ENCODE data around the gene MGAT5.

MGAT5 gene

DNA sequence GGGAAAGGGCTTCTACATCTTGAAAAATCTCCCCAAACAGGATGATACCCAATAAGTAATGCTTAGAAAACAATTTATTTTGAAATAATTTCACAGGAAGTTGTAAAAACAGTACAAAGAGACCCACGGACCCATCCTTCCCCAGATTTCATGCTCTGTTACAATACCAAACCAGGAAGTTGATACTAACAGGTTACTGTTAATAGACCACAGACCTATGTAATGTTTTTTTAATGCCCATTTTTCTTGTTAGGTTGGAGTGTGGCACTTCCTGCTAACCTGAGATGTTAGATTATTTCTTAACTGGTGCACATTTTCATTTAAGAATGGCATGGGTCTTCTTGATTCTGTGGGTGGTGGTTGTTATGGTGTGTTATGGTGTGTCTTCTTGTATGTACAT lies 21.4 kb upstream of the MGAT5 start:
- no peak for DNase-seq

DNA sequence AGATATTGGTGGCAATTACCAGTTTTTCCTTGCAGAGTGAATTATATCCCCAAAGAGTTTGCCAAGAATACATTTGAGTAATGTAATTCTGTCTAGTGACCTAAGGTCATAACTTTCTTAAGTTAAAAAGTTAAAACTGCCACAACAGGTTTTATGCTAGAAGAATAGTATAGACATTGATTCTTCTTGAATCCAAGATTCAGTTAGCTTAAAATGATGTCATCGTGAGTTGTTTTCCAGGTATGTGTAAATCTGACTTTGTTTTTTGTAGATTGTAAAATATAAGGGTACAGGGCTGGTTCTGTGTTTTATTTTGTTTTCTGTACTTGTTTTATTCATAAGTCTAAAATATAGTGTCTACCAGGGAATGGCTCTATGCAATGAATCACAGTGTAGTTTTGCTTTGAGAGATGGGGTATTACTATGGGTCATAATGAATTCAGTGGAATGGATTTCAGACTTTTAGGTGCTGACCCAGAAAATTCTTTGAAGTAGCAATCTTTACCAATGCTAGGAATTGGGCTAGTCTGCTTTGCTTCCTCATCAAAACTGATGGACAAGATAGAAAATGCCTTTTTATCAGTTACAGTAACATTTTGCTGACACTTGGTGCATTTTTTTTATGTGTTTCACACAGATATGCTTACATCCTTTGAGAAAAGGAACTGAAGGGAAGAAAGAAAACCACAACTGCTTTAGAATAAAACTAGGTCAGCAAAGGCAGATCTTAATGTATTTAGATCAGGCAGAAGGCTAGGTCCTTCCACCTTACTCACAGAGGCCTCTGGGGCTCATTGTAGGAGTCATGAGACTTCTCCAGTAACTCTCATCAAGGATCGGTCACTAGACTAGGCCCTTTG lies 20.8 kb upstream of the MGAT5 start:
- no peak for DNase-seq

DNA sequence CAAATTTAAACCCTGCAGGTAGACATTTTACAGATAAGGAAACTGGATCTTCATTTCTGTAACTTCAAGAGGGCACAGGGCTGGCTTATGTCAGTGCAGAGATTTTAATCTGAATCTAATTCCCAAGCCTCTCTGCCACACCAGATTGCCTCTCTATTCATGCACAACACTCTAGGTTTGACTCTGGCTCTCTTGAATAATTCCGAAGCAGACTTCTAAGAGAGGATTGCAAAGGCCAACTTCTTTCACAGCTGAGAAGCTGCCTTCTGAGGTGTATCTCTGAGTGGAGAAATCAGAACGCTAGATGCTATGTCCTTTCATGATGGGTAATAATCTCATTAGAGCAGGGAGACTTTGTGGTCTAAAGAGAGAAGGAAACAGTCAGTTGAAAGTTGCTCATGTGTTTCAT lies 20.1 kb upstream of the MGAT5 start:
- no peak for DNase-seq

DNA sequence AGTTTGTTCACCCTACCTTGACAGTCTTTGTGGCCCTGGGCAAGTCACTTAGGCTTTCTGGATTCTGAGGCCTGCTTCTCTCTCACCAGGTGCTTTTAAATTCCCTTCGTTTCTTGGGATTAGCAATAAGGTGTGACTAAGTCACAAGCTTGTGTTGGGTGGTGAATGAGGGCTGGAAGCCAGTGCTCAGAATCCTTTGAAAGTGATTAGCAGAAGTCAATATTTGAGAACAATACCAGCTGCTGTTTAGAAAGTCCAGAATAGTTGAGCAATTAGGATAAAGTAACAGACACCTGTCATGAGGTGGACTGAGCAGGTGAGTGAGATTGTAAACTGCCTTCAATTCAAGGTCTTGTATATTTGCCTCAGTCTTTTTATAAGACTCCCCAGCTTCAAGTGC lies 19.3 kb upstream of the MGAT5 start:
- DNase-seq = no peak

DNA sequence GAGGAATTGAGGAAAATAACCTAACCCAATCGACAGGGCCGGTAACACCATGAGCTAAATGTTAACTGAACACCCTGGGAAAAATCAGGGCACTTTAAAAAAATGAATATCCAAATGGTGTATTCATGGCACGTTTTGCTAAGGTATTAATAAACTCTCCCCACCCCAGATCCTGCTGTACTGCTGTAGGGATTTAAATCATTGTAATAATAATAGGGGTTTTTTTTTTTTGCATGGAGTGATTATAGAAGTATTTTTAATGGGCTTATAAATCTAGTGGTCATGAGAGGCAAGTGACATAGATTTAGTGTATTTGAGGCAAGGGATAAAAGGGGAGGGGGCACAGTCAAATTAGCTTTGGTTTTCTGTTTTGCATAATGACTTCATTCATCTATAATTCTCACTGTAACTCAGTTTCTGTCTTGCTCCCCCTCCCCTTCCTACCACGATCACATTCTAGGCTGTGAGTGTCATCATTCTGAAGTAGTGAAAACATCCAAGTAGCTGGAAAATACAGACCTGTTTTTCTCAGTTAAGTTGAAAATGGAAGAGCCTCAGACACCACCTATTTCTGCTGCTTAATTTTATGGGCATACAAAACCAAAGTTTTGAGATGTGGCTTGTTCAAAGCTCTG lies 18.2 kb upstream of the MGAT5 start:
- DNase-seq = no peak

DNA sequence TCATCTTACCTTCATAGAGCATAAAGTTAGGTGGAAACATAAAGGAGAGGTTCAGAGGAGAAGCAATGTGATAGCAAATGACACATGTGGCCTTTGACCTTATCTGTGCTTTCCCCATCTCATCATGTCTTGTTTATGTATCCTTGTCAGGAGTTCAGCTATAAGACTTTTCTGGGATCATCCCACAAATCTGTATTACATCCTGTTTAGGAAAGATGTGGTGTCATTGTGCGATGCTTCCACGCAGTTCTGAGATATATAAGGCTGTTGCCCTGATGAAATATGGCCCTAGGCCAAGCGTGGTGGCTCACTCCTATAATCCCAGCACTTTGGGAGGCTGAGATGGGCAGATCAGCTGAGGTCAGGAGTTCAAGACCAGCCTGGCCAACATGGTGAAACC lies 15.5 kb upstream of the MGAT5 start:
- DNase-seq = no peak

DNA sequence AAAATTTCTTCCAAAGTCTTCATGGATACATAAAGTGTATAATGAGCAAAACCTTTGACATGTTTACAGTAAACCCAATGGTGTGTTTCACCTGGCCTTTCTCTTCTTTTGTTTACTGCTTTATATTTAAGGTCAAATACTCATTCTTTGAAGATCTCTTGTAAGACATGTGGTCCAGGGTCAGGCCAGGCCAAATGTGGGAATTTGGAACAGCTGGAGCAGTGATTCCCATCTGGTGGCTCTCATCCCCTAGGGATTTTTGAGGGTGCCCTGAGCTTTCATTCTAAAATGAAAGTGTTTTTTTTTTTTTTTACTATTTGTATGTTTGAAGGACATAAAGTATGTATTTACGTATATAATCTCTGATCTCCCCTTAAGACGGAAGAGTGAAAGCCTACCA lies 13.8 kb upstream of the MGAT5 start:
- peak; percentile 58 for DNase-seq

DNA sequence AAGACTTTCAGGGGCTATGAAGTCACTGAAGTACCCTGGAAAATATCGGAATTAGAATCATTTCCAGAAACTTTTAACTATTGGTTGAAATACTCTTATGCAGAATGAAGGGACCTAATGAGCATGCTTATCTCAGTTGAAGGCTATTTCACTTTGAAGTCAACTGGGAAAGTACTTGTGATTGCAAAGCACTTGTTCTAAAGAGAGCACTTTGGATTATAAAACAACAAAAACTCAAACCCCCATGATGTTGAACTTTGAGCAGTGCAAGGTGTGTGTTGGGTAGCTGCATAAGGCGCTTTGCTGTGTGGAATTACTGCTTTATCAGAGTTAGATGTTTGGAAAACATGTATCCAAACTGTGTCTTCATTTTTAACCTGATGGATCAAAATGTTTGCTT lies 12.0 kb upstream of the MGAT5 start:
- no peak for DNase-seq

DNA sequence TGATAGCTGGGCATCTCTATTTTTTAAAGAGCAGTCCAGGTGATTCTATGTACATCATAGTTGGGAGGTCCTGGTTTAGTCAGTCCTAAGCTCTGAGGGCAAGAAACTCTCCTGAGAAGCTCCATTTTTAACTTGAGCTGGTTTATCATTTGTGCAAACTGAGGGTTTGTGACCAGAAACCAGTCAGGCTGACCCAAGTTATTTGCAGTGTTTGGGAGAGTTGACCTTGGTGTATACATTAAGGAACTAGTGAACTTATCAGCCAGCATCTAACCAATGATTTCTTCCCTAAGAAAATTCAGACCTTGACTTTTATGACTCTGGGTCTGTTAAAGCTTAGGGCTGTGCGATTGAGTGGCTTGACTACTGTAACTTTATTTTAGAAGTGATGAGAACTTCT lies 10.6 kb upstream of the MGAT5 start:
- DNase-seq = no peak

DNA sequence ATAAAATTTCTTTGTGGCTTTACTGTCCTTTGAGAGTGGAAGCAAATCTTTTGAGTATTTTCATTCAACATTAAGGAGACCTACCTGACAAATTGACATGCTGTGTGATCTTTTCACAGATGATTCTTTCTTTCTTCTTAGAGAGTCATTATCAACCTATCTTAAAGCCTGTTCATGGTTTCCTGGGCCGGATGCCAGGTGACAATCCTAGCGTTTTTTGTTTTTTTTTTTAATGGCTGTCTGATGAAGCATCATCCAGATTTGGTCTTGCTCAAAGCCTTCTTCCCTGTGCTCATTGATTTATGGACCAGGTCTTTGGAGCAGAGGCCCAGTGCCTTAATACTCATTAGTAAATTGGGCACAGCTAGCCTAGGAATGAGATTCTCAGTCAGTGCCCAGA lies 9.8 kb upstream of the MGAT5 start:
- no peak for DNase-seq

DNA sequence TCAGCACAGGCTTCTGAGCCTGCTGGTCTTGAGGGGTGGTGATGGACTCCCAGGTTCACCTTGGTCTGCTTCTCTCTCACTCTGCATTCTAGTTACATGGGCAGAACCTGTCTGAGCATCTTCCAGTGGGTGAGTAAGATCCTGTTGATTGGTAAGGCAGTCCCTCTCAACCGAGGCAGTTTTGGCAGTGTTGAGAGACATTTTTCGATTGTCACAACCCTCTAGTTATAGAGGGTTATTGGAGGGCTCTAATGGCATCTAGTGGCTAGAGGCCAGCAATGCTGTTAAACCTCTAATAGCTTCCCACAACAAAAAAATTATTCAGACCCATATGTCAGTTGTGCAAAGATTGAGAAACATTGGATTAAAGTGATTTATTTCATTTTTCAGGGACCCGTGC lies 9.3 kb upstream of the MGAT5 start:
- no peak for DNase-seq

DNA sequence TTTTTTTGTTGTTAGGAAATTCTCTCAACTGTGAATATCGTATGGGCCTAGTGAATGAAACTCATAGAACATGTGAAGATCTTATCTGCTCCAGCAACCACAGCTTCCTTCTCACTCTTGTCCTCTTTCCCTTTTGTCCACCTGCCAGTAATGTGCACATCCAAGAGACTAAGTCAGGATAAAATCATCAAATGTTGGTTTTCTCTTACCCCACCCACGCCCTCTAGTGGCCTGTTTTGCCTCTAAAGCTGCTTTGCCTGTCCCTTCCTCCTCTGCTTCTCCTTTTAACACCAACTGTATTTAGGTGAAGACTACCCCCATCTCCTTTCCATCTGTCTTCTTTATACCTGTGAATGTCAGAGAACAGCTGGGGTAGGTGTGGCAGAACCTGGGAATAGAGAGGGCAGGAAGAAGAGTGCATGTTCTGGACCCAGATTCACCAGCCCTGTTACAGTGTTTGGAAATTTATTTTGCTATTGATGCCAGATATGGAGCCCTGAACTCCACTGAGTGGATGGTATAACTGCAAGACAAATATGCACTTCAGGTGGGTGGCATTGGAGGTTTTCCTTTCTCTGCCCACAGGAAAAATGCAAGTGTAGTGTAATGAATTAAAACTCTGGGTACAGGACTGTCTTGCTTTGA lies 8.4 kb upstream of the MGAT5 start:
- peak; percentile 55 for DNase-seq

DNA sequence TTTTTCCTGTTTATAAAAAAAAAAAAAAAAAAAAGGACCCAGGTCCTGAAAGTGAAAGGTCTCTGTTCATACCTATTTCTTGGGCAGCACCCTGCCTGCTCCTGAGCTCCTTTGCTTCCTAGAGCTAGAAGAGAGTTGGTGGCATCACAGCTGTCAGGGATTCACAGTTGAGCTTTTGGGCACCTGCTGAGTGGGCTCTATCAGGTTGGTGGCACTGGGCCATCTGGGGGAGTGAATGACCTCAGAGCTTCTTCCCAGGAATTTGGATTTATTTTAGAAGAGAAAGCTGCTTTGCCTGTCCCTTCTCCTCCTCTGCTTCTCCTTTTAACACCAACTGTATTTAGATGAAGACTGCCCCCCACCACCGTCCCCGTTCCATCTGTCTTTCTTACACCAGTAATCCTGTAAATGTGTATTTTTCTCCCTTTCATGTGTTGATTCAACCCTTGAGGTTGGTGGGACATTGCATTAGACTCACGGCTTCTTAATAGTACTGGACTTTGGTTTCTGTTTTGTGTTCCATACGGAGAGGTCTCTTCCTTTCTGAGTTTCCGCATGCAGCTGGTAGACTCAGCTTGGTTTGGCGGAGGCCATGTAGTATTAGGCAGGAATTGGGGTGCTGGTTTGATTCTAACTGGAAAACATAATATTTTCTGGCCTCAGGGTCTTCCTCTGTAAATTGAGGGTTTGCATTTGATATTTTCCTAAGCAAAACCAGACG lies 7.6 kb upstream of the MGAT5 start:
- DNase-seq = peak; percentile 27

DNA sequence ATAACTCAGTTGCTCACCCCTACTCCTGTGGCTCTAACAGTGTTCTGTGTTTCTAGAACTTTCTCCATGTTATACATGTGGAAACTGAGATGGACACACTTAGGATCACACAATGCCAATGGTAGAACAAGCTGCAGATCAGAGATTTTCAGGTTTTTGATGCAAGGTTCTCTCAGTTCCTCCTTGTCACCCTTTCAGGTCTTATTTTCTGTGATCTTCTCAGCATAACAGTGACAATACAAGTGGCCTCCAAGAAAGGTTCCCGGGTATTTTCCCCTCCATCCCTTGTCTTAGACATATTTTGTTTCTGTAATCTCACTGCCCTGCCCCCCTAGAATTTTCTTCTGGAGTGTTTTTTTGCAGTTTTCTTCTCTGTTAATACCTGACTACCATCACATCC lies 6.2 kb upstream of the MGAT5 start:
- DNase-seq = no peak

DNA sequence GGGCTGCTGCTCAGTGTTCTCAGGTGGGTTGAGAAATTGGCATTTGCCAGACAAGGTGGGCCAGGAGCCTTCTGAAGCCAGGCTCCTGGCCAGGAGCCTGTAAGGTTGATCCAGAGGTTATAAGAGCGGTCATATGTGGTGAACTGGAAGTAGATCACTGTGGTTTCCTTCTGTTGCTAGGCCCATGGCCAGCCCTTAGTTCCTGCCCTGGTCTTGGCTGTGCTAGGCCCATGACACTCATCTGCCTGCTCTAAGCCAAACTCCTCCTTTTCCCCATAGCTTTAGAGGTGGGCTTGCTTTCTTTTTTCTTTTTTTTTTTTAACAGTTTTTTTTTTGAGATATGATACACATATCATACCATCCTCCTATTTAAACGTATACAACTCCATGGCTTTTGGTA lies 5.0 kb upstream of the MGAT5 start:
- DNase-seq = no peak

DNA sequence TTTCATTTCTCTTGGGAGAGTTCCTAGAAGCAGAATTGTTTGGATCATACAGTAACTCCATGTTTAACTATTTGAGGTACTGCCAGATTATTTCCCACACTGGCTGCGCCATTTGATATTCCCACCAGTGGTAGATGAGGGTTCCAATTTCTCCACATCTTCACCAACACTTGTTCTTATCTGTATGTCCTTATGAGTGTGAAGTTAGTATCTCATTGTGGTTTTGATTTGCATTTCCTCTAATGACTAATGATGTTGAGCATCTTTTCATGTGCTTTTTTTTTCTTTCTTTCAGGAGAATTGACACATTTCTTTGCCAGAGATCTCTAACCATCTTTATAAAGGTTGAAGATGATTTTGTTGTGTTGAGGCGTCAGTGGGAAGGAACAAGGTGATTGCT lies 4.1 kb upstream of the MGAT5 start:
- no peak for DNase-seq

DNA sequence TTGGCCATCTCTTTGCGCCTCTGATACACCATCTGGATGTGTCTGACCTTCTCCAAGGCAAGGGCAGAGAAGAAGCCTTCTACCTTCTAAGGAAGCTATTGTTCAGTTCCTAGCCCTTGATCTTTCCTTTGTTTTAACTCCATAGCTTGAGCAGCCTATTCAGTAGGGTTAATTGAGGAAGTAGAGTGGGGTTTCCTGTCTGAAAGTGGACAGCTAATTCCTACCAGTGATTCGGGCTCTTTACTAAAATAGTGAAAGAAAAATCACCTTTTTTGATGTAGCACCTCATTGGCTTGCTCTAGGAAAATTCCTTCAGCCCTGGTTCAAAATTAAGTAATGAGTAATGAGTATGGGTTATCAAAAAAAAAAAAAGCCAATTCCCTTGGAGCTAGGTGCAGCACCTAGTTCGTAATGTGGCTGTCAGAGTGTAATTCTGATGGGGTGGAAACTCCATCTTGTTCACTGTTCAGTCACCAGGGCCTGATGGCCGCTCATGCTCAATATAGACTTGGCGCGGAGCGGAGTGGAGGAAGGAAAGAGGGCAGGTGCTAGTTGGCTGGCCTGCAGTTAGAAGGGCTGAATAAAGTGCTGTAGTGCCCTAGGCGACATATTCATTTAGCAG lies 2.9 kb upstream of the MGAT5 start:
- DNase-seq = no peak

DNA sequence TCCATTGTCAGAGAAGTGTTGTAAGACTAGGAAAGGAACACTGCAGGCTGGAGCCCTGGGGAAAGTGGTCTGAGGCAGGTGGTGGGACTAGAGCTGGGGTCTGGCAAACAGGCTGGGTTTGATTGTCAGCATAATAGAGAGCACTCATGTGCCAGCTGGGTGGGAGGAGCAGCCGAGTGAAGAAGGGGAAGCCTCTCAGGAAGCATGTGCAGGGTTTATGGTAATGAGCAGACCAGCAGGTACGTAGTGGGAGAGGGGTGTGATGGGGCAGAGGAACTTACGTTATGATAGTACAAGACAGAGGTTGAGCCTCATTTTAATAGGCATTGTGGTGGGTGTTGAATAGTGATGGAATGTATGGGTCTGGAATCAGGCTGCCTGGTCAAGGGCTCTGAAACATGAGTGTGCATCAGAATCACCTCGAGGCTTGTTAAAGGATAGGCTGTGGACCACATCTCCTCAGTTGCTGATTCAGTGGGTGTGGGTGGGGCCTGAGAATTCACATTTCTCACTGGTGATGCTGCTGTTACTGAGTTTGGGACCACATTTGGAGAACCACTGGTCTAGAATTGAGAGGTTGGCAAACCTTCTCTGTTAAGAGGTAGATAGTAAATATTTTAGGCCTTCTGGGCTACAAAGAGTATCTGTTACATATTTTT lies 1.7 kb upstream of the MGAT5 start:
- peak; percentile 83 for DNase-seq

DNA sequence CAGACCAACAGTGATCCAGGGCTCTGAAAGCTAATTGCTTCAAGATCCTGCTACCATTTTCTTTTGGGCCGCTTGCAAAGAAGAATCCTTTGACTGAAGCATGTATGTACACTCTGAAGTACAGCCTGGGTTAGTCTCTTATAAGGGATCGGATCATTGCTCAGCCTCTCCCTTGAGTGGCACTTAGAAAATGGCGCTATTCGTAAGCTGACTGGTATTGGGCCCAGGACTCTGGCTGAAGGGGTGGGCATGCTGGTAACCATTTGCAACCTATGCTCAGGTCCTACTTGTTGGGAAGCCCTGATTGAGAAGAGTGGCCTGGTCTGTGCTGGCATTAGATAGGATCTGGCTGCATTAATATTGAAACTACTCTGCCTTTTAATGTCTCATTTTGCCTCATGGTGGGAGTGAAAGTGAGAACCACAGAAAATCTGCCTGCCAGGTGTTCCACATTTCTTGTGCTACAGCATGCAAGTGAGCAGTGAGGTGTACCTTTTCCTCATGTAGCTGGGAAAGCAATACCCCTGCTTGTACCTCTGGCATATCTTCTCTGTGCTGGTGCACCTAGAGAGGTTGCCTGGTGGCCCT lies 661 bp upstream of the MGAT5 start:
- no peak for DNase-seq

DNA sequence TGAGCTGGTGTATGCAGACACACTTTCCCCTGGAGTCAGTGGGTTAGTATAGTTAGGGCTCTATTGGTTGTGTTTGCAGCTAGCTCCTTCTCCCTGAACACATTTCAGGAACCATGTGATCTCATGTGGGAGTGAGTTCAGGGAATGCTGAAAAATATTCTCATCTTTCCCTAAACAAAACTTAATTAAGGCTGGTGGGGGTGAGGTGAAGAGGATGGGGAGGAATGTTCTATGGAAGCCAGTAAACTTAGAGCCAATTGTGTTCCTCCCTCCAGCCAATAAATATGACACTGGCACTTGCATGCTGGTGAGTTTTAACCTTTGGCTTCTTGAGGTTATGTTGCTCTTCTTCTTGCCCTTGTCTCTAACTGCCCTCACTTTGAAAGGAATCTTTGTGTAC lies 952 bp downstream of the MGAT5 start:
- DNase-seq = no peak

DNA sequence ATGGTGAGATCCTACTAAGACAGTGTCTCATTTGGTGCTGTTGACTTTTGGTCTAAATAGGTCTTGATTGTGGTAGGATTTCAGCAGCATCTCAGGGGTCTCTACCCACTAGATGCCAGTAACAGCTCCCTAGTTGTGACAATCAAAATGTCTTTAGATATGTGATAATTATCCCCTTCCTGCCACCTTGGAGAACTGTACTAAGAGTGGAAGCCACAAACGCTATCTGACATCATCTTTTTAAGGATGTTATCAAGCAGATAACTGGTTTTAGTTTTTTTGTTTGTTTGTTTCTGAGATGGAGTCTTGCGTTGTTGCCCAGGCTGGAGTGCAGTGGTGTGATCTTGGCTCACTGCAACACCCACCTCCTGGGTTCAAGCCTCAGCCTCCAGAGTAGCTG lies 3.1 kb downstream of the MGAT5 start:
- no peak for DNase-seq

DNA sequence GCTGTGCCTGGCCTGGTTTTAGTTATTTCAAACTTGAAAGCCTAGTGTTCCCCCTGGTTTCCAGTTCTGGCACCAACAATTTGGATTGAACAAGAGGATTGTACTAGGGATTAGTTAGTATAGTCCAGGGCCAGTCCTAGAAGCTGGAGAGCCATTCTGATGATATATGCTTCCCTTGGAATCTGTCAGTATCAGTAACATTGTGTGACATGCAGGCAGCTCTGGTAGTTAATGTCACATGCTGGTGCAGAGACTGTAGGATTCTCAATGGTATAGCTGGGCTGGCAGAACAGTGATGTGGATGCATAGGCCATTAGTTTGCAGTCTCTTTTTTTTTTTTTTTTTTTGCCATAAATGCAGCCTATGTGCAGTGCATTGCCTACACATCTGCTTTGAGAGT lies 3.6 kb downstream of the MGAT5 start:
- no peak for DNase-seq

Data from NCI-H524 treated with DMSO at 0.1 percent for 48 hours (cell line).